Astrocyte (in vitro differentiated cells and primary cell): ENCODE results near the gene ATRNL1. TPM values are rescaled to one million over a fixed set of nuclear protein-coding genes. Genes with fewer than 3 reads are reported as not detected.
A peak's percentile ranks its signal among the peaks of the same experiment; 100 is the strongest.

ENCODE experiments used
- DNase-seq: peaks from one replicate; pipeline ENCODE4 v3.0.0-alpha.2; 2010; ENCODE audit warnings: low read depth
- FAIRE-seq: peaks from 2 replicates; lab custom pipeline; 2011; peaks lifted over from hg19 to GRCh38; lab: Jason Lieb, UNC
- H2AFZ ChIP-seq: 2 replicates; pipeline ENCODE4 v1.6.0; 2012; ENCODE audit warnings: low read depth, low read length, inconsistent platforms
- H3K27ac ChIP-seq: 2 replicates; pipeline ENCODE4 v1.5.1; 2011; ENCODE audit warnings: low read depth, low read length, inconsistent platforms
- H3K27me3 ChIP-seq: 2 replicates; pipeline ENCODE4 v1.6.0; 2011; ENCODE audit warnings: low read length, inconsistent platforms; ENCODE audit not compliant: insufficient read depth
- H3K36me3 ChIP-seq: 2 replicates; pipeline ENCODE4 v1.5.1; 2011; ENCODE audit warnings: low read length, inconsistent platforms; ENCODE audit not compliant: insufficient read depth
- H3K4me1 ChIP-seq: 2 replicates; pipeline ENCODE4 v1.5.1; 2011; ENCODE audit warnings: low read length, inconsistent platforms; ENCODE audit not compliant: insufficient read depth
- H3K4me2 ChIP-seq: 2 replicates; pipeline ENCODE4 v1.6.0; 2012; ENCODE audit warnings: low read length, inconsistent platforms
- H3K4me3 ChIP-seq: 2 replicates; pipeline ENCODE4 v1.5.1; 2011; ENCODE audit warnings: low read depth, mild to moderate bottlenecking, low read length, inconsistent platforms; ENCODE audit not compliant: insufficient read depth
- H3K79me2 ChIP-seq: 2 replicates; pipeline ENCODE4 v1.6.0; 2012; ENCODE audit warnings: mild to moderate bottlenecking, low read length, inconsistent platforms; ENCODE audit not compliant: insufficient read depth
- H3K9ac ChIP-seq: 2 replicates; pipeline ENCODE4 v1.6.0; 2012; ENCODE audit warnings: mild to moderate bottlenecking, low read length, inconsistent platforms
- H3K9me3 ChIP-seq: 2 replicates; pipeline ENCODE4 v1.5.1; 2012; ENCODE audit warnings: low read depth, mild to moderate bottlenecking, low read length, inconsistent platforms; ENCODE audit not compliant: insufficient read depth
- H4K20me1 ChIP-seq: 2 replicates; pipeline ENCODE4 v1.6.0; 2012; ENCODE audit warnings: low read length, inconsistent platforms; ENCODE audit not compliant: insufficient read depth
- H3K27ac Mint-ChIP-seq: one replicate; pipeline ENCODE4 v1.8.0; 2021; ENCODE audit warnings: mild to moderate bottlenecking, mixed read lengths; ENCODE audit not compliant: unreplicated experiment
- H3K27me3 Mint-ChIP-seq: one replicate; pipeline ENCODE4 v1.8.0; 2021; ENCODE audit warnings: low read depth, mixed read lengths; ENCODE audit not compliant: unreplicated experiment
- H3K36me3 Mint-ChIP-seq: one replicate; pipeline ENCODE4 v1.8.0; 2021; ENCODE audit warnings: low read depth, mixed read lengths; ENCODE audit not compliant: unreplicated experiment
- H3K4me1 Mint-ChIP-seq: one replicate; pipeline ENCODE4 v1.8.0; 2021; ENCODE audit warnings: low read depth, mixed read lengths; ENCODE audit not compliant: unreplicated experiment
- H3K4me3 Mint-ChIP-seq: one replicate; pipeline ENCODE4 v1.8.0; 2021; ENCODE audit warnings: mild to moderate bottlenecking, moderate library complexity, mixed read lengths; ENCODE audit not compliant: unreplicated experiment
- H3K9me3 Mint-ChIP-seq: one replicate; pipeline ENCODE4 v1.8.0; 2021; ENCODE audit warnings: mild to moderate bottlenecking, mixed read lengths; ENCODE audit not compliant: unreplicated experiment
- CTCF ChIP-seq: IDR thresholded peaks from 2 replicates; pipeline ENCODE4 v1.5.1; 2011; ENCODE audit warnings: low read depth, mild to moderate bottlenecking, inconsistent platforms, low read length, moderate library complexity; ENCODE audit not compliant: insufficient read depth
- EZH2 ChIP-seq: IDR thresholded peaks from 2 replicates; pipeline ENCODE4 v1.6.1; 2012; ENCODE audit warnings: mild to moderate bottlenecking, low read length, inconsistent platforms; ENCODE audit not compliant: insufficient read depth
- total RNA-seq: library from RNA; stranded (reverse); gene quantifications from 2 replicates; pipeline ENCODE4 v1.2.1, GENCODE V29; 2021

Gene ATRNL1
- total RNA-seq, 1 donor from 2014 or later, result 17.5 TPM

GRCh38 chr10:115951242-115951641 is 858.1 kb downstream of the ATRNL1 start:
- TF ChIP-seq EZH2 (no peak), CTCF (no peak)
- Histone ChIP-seq H3K9me3 (no peaks in the 10 kb centered on the region), H3K4me2 (no peak overlapping the region), H3K27me3 (no peaks in the 10 kb centered on the region), H3K79me2 (no peaks in the 10 kb centered on the region), H3K27ac (no peak overlapping the region), H3K36me3 (no peaks in the 10 kb centered on the region), H3K9ac (no peak overlapping the region), H3K4me1 (peaks cover 15% of the 10 kb centered on the region), H3K4me3 (no peak overlapping the region), H4K20me1 (no peaks in the 10 kb centered on the region), H2AFZ (no peak overlapping the region)
- FAIRE-seq, result no peak
- Mint-ChIP-seq H3K27ac (no peak overlapping the region), H3K4me1 (peaks cover 15% of the 10 kb centered on the region), H3K9me3 (no peaks in the 10 kb centered on the region), H3K4me3 (no peak overlapping the region), H3K27me3 (no peaks in the 10 kb centered on the region), H3K36me3 (no peaks in the 10 kb centered on the region)
- peak; percentile 10 for DNase-seq

DNA sequence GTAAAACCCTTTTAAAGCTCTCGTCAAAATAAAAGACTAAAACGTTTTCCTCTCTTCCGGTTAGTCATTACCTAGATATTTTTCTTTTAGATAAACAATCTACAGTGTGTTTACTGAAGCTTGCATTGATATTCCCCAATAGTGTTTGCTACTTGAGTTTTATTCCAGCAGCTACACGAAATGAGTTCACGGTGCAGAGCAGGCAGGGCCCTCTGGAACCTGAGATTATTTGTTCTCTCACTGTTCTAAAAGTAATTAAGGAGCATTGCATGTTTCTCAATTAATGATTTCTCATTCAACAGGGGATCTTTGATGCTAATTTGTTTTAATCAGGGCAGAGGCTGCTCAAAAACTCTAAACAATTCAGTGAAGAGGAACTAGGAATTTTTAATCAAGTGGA is 860.1 kb downstream of the ATRNL1 start:
- no peaks in the 10 kb centered on the region for H3K79me2 ChIP-seq
- H3K9me3 Mint-ChIP-seq, result no peaks in the 10 kb centered on the region
- DNase-seq (peak; percentile 4), FAIRE-seq (no peak)
- peak overlapping the region; percentile 6 for H3K4me2 ChIP-seq
- no peaks in the 10 kb centered on the region for H3K36me3 Mint-ChIP-seq
- H3K4me3 Mint-ChIP-seq, result no peak overlapping the region
- no peaks in the 10 kb centered on the region for H3K27me3 Mint-ChIP-seq
- TF ChIP-seq EZH2, result no peak
- TF ChIP-seq CTCF, result no peak
- no peak overlapping the region for H2AFZ ChIP-seq
- no peaks in the 10 kb centered on the region for H3K36me3 ChIP-seq
- no peak overlapping the region for H3K27ac Mint-ChIP-seq
- H4K20me1 ChIP-seq, result no peaks in the 10 kb centered on the region
- peaks cover 5% of the 10 kb centered on the region for H3K4me1 Mint-ChIP-seq
- no peak overlapping the region for H3K27ac ChIP-seq
- no peak overlapping the region for H3K9ac ChIP-seq
- H3K4me3 ChIP-seq, result no peak overlapping the region
- H3K27me3 ChIP-seq, result no peaks in the 10 kb centered on the region
- peaks cover 11% of the 10 kb centered on the region for H3K4me1 ChIP-seq
- H3K9me3 ChIP-seq, result no peaks in the 10 kb centered on the region

DNA sequence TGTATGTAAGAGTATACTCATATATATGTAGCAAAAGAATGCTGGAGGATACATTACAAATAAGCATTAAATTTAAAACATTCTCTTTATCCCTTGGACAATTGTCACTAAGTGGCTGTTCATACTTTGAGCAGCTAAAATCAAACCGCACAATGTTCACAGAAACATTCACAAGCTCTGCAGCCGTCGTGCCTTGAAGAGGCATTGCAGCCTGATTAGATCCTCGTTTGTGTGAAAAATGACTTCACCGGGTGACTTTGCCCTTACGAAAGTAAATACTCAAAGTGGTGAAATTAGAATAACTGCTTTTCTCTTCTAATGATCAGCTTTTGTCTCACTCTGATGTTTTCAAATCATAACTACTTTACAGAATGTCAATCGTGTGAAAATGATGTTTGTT is 860.8 kb downstream of the ATRNL1 start:
- Histone ChIP-seq H3K9ac (no peak overlapping the region), H3K27me3 (no peaks in the 10 kb centered on the region), H3K36me3 (no peaks in the 10 kb centered on the region), H3K4me3 (no peak overlapping the region), H3K79me2 (no peaks in the 10 kb centered on the region), H3K4me2 (no peak overlapping the region), H3K9me3 (no peaks in the 10 kb centered on the region), H4K20me1 (no peaks in the 10 kb centered on the region), H3K4me1 (peaks cover 11% of the 10 kb centered on the region), H2AFZ (no peak overlapping the region), H3K27ac (no peak overlapping the region)
- no peaks in the 10 kb centered on the region for H3K36me3 Mint-ChIP-seq
- no peaks in the 10 kb centered on the region for H3K9me3 Mint-ChIP-seq
- TF ChIP-seq EZH2 (no peak), CTCF (no peak)
- DNase-seq, result no peak
- H3K4me3 Mint-ChIP-seq, result no peak overlapping the region
- no peaks in the 10 kb centered on the region for H3K27me3 Mint-ChIP-seq
- no peak for FAIRE-seq
- peaks cover 5% of the 10 kb centered on the region for H3K4me1 Mint-ChIP-seq
- H3K27ac Mint-ChIP-seq, result no peak overlapping the region
